Fibroblast of skin of left quadriceps (primary cell): ENCODE data around the gene NTM.
A peak's percentile ranks its signal among the peaks of the same experiment; 100 is the strongest.
"Not testable (repeated sequence)": the region's sequence is repeated elsewhere in the genome, so short reads cannot be mapped to it uniquely, and the experiment has no call there.

Experiments used
- DNase-seq, 2 experiments: peaks; one replicate each; pipeline ENCODE4 v3.0.0-alpha.2; 2013; ENCODE audit warnings: low read depth in 2 of 2

The NTM gene

DNA sequence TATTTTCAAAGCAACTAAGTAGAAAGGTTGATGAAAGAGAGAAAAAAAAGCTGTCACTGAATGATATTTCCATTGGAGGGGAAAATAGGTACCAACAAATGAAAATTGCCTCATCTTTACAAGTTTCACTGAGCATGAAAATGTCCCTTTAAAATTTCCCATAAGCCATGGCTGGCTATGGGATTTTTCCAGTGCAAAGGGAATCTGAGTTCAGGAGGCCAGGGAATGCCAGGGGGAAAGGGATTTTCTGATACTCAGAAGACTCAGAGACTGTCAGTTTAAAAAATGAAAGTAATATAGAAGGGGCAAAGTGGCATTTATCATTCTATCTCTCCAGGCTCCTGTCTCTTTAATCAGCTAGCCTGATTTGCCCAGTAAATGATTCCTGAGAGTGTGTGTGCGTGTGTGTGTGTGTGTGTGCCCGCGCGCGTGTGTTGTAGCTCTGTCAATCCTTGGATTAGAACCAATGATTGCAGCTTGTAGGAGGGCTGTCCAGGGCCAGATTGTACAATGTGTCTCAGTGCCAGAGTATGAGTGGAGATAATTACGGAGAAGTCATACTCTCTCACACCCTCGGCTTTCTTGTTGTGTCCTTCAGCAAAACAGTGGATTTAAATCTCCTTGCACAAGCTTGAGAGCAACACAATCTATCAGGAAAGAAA is at the start of gene NTM:
Gene NTM, plus strand, starts transcription at position 526 of the 662 bp plus-strand sequence.
- DNase-seq, result peak in 1 of 2 experiments; percentile 10

- no peak for DNase-seq
Measured at GRCh38 chr11:131324921-131325570, 45.4 kb upstream of the NTM start.

DNA sequence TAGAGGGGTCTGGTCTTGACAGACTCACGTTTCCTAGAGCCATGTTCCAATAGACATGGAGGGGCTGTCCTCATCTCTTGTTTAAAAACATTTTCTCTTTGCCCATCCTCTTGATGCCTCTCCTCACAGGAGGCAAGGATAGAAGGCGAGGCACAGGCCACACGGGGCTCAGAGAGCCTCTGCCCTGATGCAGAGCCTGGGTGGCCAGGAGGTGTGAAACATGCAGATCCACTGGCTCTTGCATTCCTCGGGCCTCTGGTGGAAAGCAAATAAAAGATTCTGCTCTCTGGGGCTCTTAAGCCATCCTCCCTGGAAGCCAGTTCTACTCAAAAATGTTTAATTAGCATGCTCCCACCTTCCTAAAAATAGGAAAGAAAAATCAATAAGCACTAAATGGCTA is 43.6 kb upstream of the NTM start:
- no peak for DNase-seq

DNA sequence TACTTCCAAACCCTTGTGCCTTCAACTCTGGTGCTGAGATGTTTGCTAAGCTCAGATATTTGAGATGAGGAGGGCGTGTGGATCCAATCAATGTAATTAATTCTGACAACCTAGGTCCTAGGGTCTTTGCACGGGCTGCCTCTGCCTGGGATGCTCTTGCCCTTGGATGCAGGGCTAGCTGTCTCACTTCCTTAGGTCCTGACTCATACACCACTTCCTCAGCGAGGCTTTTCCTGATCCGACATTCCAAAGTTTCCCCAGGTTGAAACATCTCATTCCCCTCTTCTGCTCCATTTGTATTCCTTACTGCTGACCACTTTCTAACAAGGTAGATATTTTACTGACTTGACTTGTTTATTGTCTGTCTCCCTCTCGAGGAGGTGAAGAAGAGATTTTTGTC is 43.0 kb upstream of the NTM start:
- DNase-seq, result no peak

DNA sequence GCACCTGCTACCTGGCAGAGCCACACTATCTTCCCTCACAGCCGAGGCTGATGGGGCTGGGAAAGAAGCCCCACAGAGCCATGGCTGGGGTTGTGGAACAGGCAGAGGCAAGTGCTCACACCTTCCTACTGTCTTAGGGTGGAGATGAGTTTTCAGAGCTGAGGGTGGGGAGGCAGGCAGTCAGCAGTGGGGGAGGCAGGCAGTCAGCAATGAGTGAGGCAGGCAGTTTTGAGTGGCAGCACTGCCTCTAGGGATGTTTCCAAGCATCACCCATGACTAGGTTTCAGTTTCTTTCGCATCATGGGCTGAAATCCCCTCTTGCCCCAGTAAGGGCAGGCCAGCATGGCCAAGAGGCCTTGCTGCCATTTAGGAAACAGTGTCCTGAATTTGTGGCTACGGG is 41.6 kb upstream of the NTM start:
- no peak for DNase-seq

GRCh38 chr11:131331010-131331409 is 39.4 kb upstream of the NTM start:
- no peak for DNase-seq

GRCh38 chr11:131331546-131331945 is 38.9 kb upstream of the NTM start:
- no peak for DNase-seq

GRCh38 chr11:131334601-131335000 is 35.8 kb upstream of the NTM start:
- DNase-seq, result no peak

GRCh38 chr11:131341900-131342299 is 28.5 kb upstream of the NTM start:
- peak; percentile 48 to 53 for DNase-seq

- DNase-seq, result not testable (repeated sequence)
Measured at GRCh38 chr11:131342442-131342841, 28.0 kb upstream of the NTM start.

DNA sequence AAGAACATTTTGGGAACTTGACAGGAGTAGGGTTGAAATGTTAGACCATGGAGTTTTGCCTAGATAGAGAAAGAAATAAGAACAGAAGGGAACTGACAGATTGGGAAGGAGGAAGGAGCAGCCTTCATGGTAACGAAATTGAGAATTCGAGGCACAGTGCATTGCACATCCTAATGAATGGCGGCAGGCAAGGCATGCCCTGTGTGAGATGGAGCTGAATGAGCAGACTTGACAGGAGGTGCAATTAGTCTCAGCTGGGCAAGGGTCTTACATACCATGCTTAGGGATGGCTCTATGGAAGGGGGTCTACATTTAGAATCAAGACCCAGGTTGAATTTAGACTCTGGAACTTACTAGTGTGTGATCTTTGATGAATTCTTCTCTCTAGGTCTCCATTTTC is 25.0 kb upstream of the NTM start:
- DNase-seq, result no peak

DNA sequence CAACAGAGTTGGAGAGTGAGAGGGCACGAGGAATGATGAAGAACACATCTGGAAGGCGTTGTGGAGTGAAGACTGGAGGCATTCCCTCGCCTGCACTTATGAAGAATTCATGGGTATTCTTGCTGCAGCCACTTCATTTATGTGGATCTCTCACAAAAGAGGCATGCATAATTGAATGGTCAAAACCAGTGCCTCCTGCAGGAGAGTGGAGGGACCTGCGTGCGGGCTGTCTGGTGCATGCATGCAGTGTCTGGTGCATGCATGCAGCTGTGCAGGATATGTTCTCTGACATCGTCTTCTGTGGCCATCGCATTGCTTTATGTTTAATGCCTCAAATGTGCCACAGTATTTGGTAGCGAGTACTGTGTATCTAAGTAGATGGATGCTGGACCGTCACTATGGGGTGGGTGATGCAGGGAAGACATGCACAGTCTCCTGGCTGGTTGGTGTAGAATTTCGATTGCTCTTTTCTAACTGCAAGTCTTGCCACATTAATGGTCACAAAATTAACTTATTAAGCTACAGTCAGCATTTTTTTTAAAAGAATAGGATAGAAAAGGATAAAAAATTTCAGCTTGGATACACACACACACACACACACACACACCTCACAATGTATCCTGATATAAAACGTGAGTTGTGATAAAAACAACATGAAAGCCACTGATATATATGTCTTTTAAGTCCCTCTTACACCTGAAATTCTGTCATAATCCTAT is 20.9 kb upstream of the NTM start:
- DNase-seq, result no peak

DNA sequence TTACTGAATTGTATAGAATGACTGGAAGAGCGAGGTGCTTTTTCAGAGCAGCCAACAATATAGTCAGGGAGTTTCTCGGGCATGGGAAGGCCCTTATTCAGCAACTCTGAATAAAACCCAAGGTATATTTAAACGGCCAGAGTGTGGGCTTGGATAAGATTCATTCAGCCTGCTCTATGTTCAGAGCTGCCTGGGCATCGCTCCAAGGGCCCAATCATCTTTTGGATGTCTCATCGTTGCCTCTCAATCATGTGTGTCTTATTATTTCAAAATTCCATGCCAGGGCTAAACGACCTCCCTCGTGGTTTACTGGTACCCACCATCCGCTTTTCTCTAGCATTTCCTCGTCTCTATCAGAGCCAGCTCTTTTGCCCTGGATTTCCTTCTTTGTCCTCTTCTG is 19.5 kb upstream of the NTM start:
- DNase-seq, result no peak

GRCh38 chr11:131351848-131352247 is 18.6 kb upstream of the NTM start:
- DNase-seq, result no peak

DNA sequence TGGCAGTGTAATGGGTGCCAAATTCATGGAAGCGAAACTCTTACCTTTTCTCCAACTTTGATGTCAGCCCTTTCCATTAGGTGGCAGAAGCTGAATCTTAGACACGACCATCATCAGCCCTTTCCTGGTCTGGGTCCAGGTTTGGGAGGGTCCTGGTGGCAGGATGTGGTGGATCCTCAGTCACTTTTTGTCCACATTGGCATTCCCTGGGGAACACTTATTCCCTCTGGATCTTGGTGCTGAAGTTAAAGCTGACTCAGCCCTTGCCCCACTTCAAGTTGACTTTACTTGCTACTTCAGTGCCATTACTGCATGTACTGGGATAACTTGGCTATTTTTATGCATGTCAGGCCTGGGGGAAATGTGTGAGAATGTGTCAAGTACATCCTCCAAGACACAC is 16.6 kb upstream of the NTM start:
- no peak for DNase-seq

DNA sequence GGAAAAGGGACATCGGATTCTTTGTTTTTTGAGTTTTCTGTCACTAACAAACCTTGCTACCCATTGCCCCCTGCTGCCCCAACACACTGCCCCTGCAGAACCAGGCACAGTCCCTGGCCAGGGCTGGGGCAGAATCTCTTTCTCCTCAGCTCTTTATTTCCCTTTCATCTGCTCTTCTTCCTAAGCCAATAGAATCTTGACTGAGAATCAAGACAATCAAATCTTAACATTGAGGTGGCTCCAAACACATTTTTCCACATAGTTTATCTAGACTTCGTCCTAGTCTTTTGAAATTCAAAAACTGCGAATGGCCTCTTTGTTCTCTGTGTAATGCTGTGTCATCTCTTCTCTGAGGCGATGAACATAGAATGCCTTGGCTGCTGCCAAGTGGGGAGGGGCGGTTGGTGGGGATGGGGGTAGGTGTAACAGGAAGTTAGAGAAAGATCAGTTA is 16.1 kb upstream of the NTM start:
- no peak for DNase-seq

- DNase-seq, result peak in 1 of 2 experiments; percentile 27
Measured at GRCh38 chr11:131356206-131356605, 14.2 kb upstream of the NTM start.

DNA sequence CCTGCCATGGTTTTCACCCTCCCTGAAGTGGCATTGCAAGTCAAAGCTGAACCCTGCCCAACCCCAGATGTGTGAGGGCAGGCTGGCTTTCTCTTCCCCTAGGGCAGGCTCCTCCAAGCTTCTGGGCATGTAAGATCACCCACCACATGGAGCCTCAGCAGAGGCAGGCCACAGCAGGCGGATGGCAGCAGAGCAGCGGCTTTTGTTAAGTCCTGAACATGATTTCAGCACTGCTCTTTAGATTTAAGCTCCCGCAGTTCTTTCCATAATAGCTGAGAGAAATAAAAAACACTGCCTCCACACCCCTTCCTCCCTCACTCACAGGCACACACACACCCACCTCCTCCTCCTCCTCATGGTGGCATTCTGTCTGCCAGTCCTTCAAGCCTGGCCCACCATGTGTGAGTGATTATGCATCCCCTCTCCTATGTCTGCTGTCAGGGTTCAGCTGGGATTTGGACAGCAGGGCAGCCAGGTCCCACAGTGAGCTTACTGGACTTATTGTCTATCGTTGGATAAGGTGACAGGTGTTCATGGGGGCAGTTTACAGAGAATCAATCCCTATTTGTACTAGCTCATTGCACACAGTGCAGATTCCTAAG is 5.0 kb upstream of the NTM start:
- no peak for DNase-seq

- DNase-seq, result no peak
Measured at GRCh38 chr11:131370901-131371790, 731 bp downstream of the NTM start.

GRCh38 chr11:131371791-131372104 is 1.3 kb downstream of the NTM start:
- no peak for DNase-seq

DNA sequence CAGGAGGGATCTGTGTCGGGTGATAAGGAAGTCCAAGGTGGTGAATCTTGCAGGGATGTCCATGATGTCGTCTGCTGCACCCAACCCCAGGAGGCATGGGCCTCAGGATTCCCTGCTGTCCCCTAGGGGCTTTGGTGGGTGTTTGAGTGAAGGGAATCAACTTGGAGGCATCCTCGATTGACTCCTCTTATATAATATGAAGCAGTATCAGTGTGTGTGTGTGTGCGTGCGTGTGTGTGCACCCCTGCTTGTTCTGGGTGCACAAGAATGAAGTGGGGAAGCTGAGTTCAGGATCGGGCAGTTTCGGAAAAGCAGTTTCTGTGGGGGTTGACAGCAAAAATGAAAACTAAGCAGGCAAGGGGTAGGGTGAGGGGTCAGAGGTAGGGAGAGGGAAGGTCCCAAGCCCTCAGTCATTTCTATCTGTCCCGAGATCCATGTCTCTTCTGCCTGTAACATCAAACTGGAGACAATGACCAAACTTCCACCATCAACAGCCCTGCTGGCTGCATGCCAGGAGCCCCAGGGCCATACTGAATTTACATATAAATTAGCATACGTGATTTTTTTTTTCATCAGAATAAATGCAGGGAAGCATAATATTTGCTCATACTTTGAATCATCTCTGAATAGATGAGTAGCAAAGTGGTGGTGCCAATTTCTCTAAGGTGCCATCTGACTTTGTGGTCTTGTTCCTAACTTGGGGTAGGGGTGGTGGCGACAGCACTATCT is 2.0 kb downstream of the NTM start:
- no peak for DNase-seq
